Fibroblast of pulmonary artery (primary cell): ENCODE results near the gene KIZ.

Experiments
- DNase-seq: peaks from one replicate; pipeline ENCODE4 v3.0.0-alpha.2; 2010; ENCODE audit warnings: low read depth
- H3K4me3 ChIP-seq: replicated peaks from 2 replicates; pipeline ENCODE4 v1.5.1; 2011; ENCODE audit warnings: low read depth, mild to moderate bottlenecking, control low read depth, low read length, moderate library complexity
- CTCF ChIP-seq: IDR thresholded peaks from 2 replicates; pipeline ENCODE4 v1.5.1; 2011; ENCODE audit warnings: mild to moderate bottlenecking, control low read depth, low read length, inconsistent platforms; ENCODE audit errors: missing control alignments

Gene KIZ

GRCh38 chr20:21213691-21214090 lies 87.8 kb downstream of the KIZ start:
- no peak for DNase-seq
- no peak for TF ChIP-seq CTCF

GRCh38 chr20:21214431-21214830 lies 88.5 kb downstream of the KIZ start:
- TF ChIP-seq CTCF = no peak
- DNase-seq = no peak
- H3K4me3 ChIP-seq = no peak overlapping the region

More at GRCh38 chr20:21213691-21214090, 87.8 kb downstream of the KIZ start:
- H3K4me3 ChIP-seq = no peak overlapping the region

- no peak overlapping the region for H3K4me3 ChIP-seq
- TF ChIP-seq CTCF = no peak
- no peak for DNase-seq
Observed at GRCh38 chr20:21219686-21220085, 93.8 kb downstream of the KIZ start.

GRCh38 chr20:21224217-21224616 lies 98.3 kb downstream of the KIZ start:
- no peak for DNase-seq
- no peak for TF ChIP-seq CTCF
- no peak overlapping the region for H3K4me3 ChIP-seq

- DNase-seq = peak; percentile 39
- H3K4me3 ChIP-seq = no peak overlapping the region
- no peak for TF ChIP-seq CTCF
Observed at GRCh38 chr20:21225215-21225947, 99.5 kb downstream of the KIZ start.

GRCh38 chr20:21228511-21228910 lies 102.6 kb downstream of the KIZ start:
- no peak for DNase-seq
- TF ChIP-seq CTCF = no peak
- no peak overlapping the region for H3K4me3 ChIP-seq

- H3K4me3 ChIP-seq = no peak overlapping the region
- TF ChIP-seq CTCF = no peak
- DNase-seq = no peak
Observed at GRCh38 chr20:21229163-21229562, 103.3 kb downstream of the KIZ start.
